WTC11 (cell line): ENCODE measurements around the gene ZNF654. TPM values are rescaled to one million over a fixed set of nuclear protein-coding genes. Genes with fewer than 3 reads are reported as not detected.
A peak's percentile ranks its signal among the peaks of the same experiment; 100 is the strongest.

Experiments
- ATAC-seq: fragments of 200-7000 bp; cut with Tn5 transposase; 2 replicates; pipeline ENCODE4 v1.10.0; 2021; ENCODE audit warnings: mild to moderate bottlenecking, moderate library complexity
- CTCF ChIA-PET: fragments of 300-600 bp; sonication (Branson Sonifier 250); formaldehyde crosslinking; loops from one replicate; lab custom pipeline; 2021; ENCODE audit warnings: antibody characterized with exemption; lab: Charles Lee
- POLR2A ChIA-PET: fragments of 350-600 bp; sonication (Branson Sonifier 250); formaldehyde crosslinking; loops from one replicate; lab custom pipeline; 2021; ENCODE audit warnings: antibody characterized with exemption; lab: Charles Lee
- DNase-seq: peaks from one replicate; pipeline ENCODE4 v3.0.0; 2021; ENCODE audit warnings: low spot score
- H3K27ac Mint-ChIP-seq: 2 replicates; pipeline ENCODE4 v1.8.0; 2021; ENCODE audit warnings: mixed read lengths
- H3K27me3 Mint-ChIP-seq: 2 replicates; pipeline ENCODE4 v1.8.0; 2021; ENCODE audit warnings: low read depth, mild to moderate bottlenecking, moderate library complexity, mixed read lengths
- H3K36me3 Mint-ChIP-seq: 2 replicates; pipeline ENCODE4 v1.8.0; 2021; ENCODE audit warnings: mixed read lengths
- H3K4me1 Mint-ChIP-seq: 2 replicates; pipeline ENCODE4 v1.8.0; 2022; ENCODE audit warnings: mixed read lengths
- H3K4me3 Mint-ChIP-seq: 2 replicates; pipeline ENCODE4 v1.8.0; 2021; ENCODE audit warnings: mild to moderate bottlenecking, moderate library complexity, mixed read lengths
- H3K9me3 Mint-ChIP-seq: 2 replicates; pipeline ENCODE4 v1.8.0; 2021; ENCODE audit warnings: mixed read lengths
- AFF4 ChIP-seq: sonication (generic); formaldehyde crosslinking; IDR thresholded peaks from 2 replicates; pipeline ENCODE4 v1.8.1; 2023; ENCODE audit warnings: mild to moderate bottlenecking, missing genetic modification reagents, borderline replicate concordance
- CREB1 ChIP-seq: sonication (generic); formaldehyde crosslinking; IDR thresholded peaks from 2 replicates; pipeline ENCODE4 v1.8.0; 2023; ENCODE audit warnings: mild to moderate bottlenecking, missing genetic modification reagents
- CREM ChIP-seq: sonication (generic); formaldehyde crosslinking; IDR thresholded peaks from 2 replicates; pipeline ENCODE4 v1.8.1; 2022; ENCODE audit warnings: mild to moderate bottlenecking, missing genetic modification reagents, moderate library complexity
- E2F1 ChIP-seq: sonication (generic); formaldehyde crosslinking; IDR thresholded peaks from 2 replicates; pipeline ENCODE4 v1.8.0; 2022; ENCODE audit warnings: mild to moderate bottlenecking, missing genetic modification reagents
- HMGA2 ChIP-seq: fragments of 250-450 bp; sonication (Bioruptor Pico); IDR thresholded peaks from 2 replicates; pipeline ENCODE4 v1.4.0; 2021; ENCODE audit warnings: mild to moderate bottlenecking, moderate library complexity
- IRF1 ChIP-seq: sonication (generic); formaldehyde crosslinking; IDR thresholded peaks from 2 replicates; pipeline ENCODE4 v1.8.0; 2023; ENCODE audit warnings: missing genetic modification reagents
- IRF2 ChIP-seq: sonication (generic); formaldehyde crosslinking; IDR thresholded peaks from 2 replicates; pipeline ENCODE4 v1.8.0; 2022; ENCODE audit warnings: low read depth, missing genetic modification reagents, borderline replicate concordance
- JAZF1 ChIP-seq: fragments of 250-450 bp; sonication (Bioruptor Pico); IDR thresholded peaks from 2 replicates; pipeline ENCODE4 v1.9.0; 2021; ENCODE audit warnings: moderate library complexity, mild to moderate bottlenecking, inconsistent platforms
- NR1H2 ChIP-seq: sonication (generic); formaldehyde crosslinking; IDR thresholded peaks from 2 replicates; pipeline ENCODE4 v1.9.0; 2021; ENCODE audit warnings: mild to moderate bottlenecking, moderate library complexity, missing genetic modification reagents
- RELA ChIP-seq: sonication (generic); formaldehyde crosslinking; IDR thresholded peaks from 2 replicates; pipeline ENCODE4 v1.8.1; 2022; ENCODE audit warnings: missing genetic modification reagents, mild to moderate bottlenecking, borderline replicate concordance
- USF2 ChIP-seq: sonication (generic); formaldehyde crosslinking; IDR thresholded peaks from 2 replicates; pipeline ENCODE4 v1.8.1; 2023; ENCODE audit warnings: mild to moderate bottlenecking, missing genetic modification reagents, moderate library complexity
- ZBTB43 ChIP-seq: sonication (generic); formaldehyde crosslinking; IDR thresholded peaks from 2 replicates; pipeline ENCODE4 v1.8.1; 2023; ENCODE audit warnings: mild to moderate bottlenecking, missing genetic modification reagents
- ZNF121 ChIP-seq: sonication (generic); formaldehyde crosslinking; IDR thresholded peaks from 2 replicates; pipeline ENCODE4 v1.8.0; 2023; ENCODE audit warnings: missing genetic modification reagents
- ZNF138 ChIP-seq: sonication (generic); formaldehyde crosslinking; conservative IDR thresholded peaks from 2 replicates; pipeline ENCODE4 v1.8.1; 2022; ENCODE audit warnings: mild to moderate bottlenecking, moderate library complexity, missing genetic modification reagents
- ZNF263 ChIP-seq: sonication (generic); formaldehyde crosslinking; IDR thresholded peaks from 2 replicates; pipeline ENCODE4 v1.8.1; 2022; ENCODE audit warnings: low read depth, mild to moderate bottlenecking, moderate library complexity, missing genetic modification reagents
- ZNF281 ChIP-seq: sonication (generic); formaldehyde crosslinking; IDR thresholded peaks from 2 replicates; pipeline ENCODE4 v1.8.0; 2023; ENCODE audit warnings: mild to moderate bottlenecking, missing genetic modification reagents
- ZNF671 ChIP-seq: fragments of 250-450 bp; sonication (Bioruptor Pico); IDR thresholded peaks from 2 replicates; pipeline ENCODE4 v1.8.0; 2021; ENCODE audit warnings: mild to moderate bottlenecking
- ZSCAN18 ChIP-seq: fragments of 250-450 bp; sonication (Bioruptor Pico); IDR thresholded peaks from 2 replicates; pipeline ENCODE4 v2.1.2; 2022; ENCODE audit warnings: mild to moderate bottlenecking, moderate library complexity
- total RNA-seq: library from RNA; stranded (reverse); gene quantifications from 3 replicates; pipeline ENCODE4 v1.2.3, GENCODE V29; 2021

ZNF654 gene
- total RNA-seq, 1 experiment from 2014 or later = 7.0 TPM

GRCh38 chr3:88150806-88151205 lies 91.8 kb downstream of the ZNF654 start:
- TF ChIP-seq ZBTB43 (CRISPR knock-in tag) = no peak
- no peak for TF ChIP-seq IRF2 (CRISPR knock-in tag)
- CTCF ChIA-PET = interaction anchor here (1.2 kb wide), 1 partner anchor 37 kb away, joined by 4 read pairs; no protein-coding TSS in a partner anchor

GRCh38 chr3:88151358-88151757 lies 92.3 kb downstream of the ZNF654 start:
- Mint-ChIP-seq H3K4me1 (peaks cover 20% of the 10 kb centered on the region), H3K36me3 (peaks cover 21% of the 10 kb centered on the region), H3K27me3 (no peaks in the 10 kb centered on the region), H3K27ac (no peak overlapping the region), H3K9me3 (no peaks in the 10 kb centered on the region), H3K4me3 (peak overlapping the region; percentile 95)
- no peak for TF ChIP-seq NR1H2 (CRISPR knock-in tag)
- TF ChIP-seq JAZF1 (CRISPR knock-in tag) = no peak
- no peak for TF ChIP-seq ZBTB43 (CRISPR knock-in tag)
- no peak for TF ChIP-seq ZNF121
- TF ChIP-seq ZSCAN18 (CRISPR knock-in tag) = no peak
- no peak for TF ChIP-seq ZNF281 (CRISPR knock-in tag)
- no peak for TF ChIP-seq ZNF263 (CRISPR knock-in tag)
- TF ChIP-seq IRF1 (CRISPR knock-in tag) = no peak
- no peak for TF ChIP-seq HMGA2 (CRISPR knock-in tag)
- CTCF ChIA-PET = no interaction called here
- DNase-seq (no peak), ATAC-seq (no peak)
- POLR2A ChIA-PET = no interaction called here

More at GRCh38 chr3:88150806-88151205, 91.8 kb downstream of the ZNF654 start:
- Mint-ChIP-seq H3K9me3 (no peaks in the 10 kb centered on the region), H3K4me3 (peak overlapping the region; percentile 95), H3K36me3 (peaks cover 15% of the 10 kb centered on the region), H3K4me1 (peaks cover 20% of the 10 kb centered on the region), H3K27me3 (no peaks in the 10 kb centered on the region), H3K27ac (peak overlapping the region; percentile 63; the same call in 1 of the 2 replicates)
- no peak for ATAC-seq
- POLR2A ChIA-PET = no interaction called here
- DNase-seq = no peak

- H3K4me1 Mint-ChIP-seq = peaks cover 18% of the 10 kb centered on the region
- POLR2A ChIA-PET = no interaction called here
- no peaks in the 10 kb centered on the region for H3K9me3 Mint-ChIP-seq
- no peak overlapping the region for H3K4me3 Mint-ChIP-seq
- H3K27ac Mint-ChIP-seq = no peak overlapping the region
- no peak for DNase-seq
- ATAC-seq = no peak
- no peaks in the 10 kb centered on the region for H3K27me3 Mint-ChIP-seq
- CTCF ChIA-PET = no interaction called here
- TF ChIP-seq RELA (CRISPR knock-in tag) = no peak
- TF ChIP-seq CREM (CRISPR knock-in tag) = no peak
- no peak for TF ChIP-seq CREB1 (CRISPR knock-in tag)
- no peak for TF ChIP-seq ZNF138
- no peak for TF ChIP-seq E2F1 (CRISPR knock-in tag)
- TF ChIP-seq AFF4 (CRISPR knock-in tag) = no peak
- TF ChIP-seq USF2 (CRISPR knock-in tag) = no peak
- no peak for TF ChIP-seq ZNF671 (CRISPR knock-in tag)
- TF ChIP-seq, all 79 proteins: peak for 0
- peaks cover 33% of the 10 kb centered on the region for H3K36me3 Mint-ChIP-seq
These were observed 93.8 kb downstream of the ZNF654 start for GRCh38 chr3:88152841-88153240.
